Measurements from ENCODE around the gene ZBTB16.

DNA sequence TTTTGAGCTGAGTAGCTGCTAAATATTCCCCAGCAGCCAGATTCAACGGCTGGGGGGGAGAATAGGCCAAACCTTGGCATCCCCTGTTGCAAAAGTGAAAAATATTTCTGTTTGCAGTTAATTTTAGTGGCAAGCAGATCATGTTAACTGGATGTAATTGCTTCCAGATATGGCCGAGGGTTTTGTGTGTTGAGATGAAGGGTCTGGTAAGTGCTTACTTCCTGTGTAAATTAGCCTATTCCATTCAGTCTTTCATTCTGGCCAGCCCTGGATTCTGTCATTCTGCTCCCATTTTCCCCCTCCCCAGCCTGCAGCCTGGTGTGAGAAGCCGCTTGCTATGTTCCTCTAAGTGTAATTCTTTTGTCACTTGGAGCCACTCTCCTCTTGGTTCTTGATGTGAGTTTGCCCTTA, 17.4 kb downstream of the ZBTB16 start:
- TF ChIP-seq, protein P1, sequence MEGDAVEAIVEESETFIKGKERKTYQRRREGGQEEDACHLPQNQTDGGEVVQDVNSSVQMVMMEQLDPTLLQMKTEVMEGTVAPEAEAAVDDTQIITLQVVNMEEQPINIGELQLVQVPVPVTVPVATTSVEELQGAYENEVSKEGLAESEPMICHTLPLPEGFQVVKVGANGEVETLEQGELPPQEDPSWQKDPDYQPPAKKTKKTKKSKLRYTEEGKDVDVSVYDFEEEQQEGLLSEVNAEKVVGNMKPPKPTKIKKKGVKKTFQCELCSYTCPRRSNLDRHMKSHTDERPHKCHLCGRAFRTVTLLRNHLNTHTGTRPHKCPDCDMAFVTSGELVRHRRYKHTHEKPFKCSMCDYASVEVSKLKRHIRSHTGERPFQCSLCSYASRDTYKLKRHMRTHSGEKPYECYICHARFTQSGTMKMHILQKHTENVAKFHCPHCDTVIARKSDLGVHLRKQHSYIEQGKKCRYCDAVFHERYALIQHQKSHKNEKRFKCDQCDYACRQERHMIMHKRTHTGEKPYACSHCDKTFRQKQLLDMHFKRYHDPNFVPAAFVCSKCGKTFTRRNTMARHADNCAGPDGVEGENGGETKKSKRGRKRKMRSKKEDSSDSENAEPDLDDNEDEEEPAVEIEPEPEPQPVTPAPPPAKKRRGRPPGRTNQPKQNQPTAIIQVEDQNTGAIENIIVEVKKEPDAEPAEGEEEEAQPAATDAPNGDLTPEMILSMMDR (IDR thresholded peaks at IDR 0.05; ENCODE audit: insufficient read depth, low read length): no peak
- TF ChIP-seq POLR2AphosphoS5 (IDR thresholded peaks at IDR 0.05; ENCODE audit: low read depth): no peak
- TF ChIP-seq, protein P2, sequence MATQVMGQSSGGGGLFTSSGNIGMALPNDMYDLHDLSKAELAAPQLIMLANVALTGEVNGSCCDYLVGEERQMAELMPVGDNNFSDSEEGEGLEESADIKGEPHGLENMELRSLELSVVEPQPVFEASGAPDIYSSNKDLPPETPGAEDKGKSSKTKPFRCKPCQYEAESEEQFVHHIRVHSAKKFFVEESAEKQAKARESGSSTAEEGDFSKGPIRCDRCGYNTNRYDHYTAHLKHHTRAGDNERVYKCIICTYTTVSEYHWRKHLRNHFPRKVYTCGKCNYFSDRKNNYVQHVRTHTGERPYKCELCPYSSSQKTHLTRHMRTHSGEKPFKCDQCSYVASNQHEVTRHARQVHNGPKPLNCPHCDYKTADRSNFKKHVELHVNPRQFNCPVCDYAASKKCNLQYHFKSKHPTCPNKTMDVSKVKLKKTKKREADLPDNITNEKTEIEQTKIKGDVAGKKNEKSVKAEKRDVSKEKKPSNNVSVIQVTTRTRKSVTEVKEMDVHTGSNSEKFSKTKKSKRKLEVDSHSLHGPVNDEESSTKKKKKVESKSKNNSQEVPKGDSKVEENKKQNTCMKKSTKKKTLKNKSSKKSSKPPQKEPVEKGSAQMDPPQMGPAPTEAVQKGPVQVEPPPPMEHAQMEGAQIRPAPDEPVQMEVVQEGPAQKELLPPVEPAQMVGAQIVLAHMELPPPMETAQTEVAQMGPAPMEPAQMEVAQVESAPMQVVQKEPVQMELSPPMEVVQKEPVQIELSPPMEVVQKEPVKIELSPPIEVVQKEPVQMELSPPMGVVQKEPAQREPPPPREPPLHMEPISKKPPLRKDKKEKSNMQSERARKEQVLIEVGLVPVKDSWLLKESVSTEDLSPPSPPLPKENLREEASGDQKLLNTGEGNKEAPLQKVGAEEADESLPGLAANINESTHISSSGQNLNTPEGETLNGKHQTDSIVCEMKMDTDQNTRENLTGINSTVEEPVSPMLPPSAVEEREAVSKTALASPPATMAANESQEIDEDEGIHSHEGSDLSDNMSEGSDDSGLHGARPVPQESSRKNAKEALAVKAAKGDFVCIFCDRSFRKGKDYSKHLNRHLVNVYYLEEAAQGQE (IDR thresholded peaks at IDR 0.05; ENCODE audit: insufficient replicate concordance, low read depth): no peak
- no peak for TF ChIP-seq SPI1 (IDR thresholded peaks at IDR 0.05; ENCODE audit: borderline replicate concordance, low read depth)

Measured in HL-60 (cell line).